ENCODE results near the gene ANXA1.

Gene ANXA1

DNA sequence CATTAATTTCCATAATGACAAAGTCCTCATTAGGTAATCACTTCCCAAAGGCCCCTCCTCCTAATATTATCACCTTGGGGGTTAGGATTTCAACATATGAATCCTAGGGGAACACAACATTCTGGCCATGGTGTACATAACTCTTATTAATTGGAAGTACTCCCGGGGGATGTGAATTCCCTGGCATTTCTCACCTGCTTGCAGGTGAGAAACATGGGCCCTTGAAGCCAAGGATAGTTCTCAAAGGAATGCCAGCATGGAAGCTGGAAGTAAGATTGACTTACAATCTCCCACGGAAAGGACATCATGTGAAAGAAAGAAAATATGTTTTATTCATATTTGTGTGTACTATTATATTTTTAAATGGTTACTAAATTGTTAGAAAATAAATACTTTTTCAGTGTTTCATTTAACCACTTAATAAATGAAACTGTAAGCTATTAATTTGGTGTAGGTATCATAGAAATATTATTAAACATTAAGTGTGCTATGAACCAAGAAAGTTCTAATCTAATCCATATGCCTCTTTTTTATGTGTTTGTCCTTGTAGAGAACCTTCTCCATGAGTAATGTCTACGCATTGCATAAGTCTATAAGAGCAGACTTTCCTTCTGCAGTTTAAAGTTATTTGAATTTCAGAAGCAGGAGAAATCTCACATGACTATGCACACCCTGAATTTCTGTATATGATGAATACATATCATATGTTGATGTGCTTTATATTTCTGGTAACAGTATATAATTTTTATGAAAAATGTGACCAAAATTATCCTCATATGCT is 59.4 kb downstream of the ANXA1 start:
- no peak for DNase-seq (ENCODE audit: low spot score)

DNA sequence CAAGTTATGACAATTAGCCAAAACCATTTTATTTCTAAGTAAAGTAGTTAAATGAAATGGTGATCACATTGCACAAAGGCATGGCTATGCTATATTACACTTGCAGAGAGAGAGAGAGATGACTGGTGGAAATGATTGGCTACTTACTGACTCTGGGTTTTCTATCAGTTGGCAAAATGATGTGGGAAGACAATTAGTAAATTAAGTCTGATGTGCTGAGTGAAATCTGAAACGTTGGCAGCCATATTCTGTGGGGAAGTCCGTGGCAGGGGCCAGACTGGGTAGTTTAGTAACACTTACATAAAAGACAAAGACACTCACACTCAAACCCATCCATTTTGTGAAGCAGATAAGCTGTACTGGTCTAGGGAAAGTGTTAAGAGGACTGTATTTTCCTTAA is 61.6 kb downstream of the ANXA1 start:
- no peak for DNase-seq (ENCODE audit: low spot score)

DNA sequence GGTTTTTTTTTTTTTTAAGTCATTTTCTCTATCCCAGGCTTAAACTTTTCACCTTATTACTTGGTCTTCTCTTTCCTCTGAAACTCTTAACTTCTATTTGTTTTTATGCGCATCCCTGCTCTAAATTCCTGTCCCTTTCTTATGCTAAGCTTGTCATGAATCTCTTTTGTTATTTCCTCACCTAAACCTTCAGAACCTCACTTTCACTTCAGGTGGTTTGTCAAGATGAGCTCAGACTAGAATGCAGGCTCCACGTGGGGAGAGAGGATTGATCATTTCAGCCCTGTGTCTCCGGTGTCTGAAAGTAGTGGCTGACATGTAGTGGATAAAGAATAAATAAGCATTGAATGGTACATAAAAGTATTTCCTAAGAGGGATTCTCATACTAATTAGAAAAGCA is 63.6 kb downstream of the ANXA1 start:
- DNase-seq (ENCODE audit: low spot score), result no peak

DNA sequence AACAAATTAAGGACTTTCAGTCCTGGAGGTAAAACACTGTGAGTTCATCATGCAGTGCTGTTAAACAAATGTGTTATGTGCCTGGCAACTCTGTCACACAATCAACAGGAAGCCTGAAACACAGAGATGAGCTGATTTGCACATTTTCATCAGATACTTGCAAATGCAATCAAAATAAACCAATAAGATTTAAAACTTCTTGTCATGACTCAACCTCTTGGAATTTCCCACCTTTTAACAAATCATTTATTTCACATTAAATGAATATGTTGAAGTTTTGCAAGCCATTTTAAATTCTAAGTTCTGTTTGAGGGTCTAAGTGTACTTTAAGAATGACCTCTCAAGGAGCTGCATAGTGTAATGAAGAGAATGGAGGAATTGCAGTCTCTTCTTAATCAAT is 64.4 kb downstream of the ANXA1 start:
- no peak for DNase-seq (ENCODE audit: low spot score)

Measured in globus pallidus (tissue), 1 donor.